Measurements from ENCODE around the gene IGF2BP2. TPM values are rescaled to one million over a fixed set of nuclear protein-coding genes. Genes with fewer than 3 reads are reported as not detected.

The IGF2BP2 gene
- total RNA-seq, 1 donor from 2014 or later: 19.4 TPM

DNA sequence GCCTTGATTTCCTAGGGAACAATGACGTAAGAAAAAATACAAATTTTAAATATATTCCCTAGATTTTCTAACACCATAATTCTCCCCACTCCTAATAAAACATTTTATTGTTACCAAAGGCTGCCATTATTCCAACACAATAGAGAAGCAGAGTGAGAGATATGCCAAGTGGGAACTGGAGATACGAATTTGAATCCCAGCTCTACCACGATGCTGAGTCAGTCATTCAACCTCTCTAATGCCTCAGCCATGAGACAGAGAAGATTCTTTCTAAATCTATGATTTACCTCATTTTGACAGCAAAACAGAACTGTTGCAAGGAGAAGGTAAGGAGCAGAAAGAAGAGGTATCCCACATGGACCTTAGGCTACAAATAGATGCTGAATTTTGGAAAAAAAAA, 112.5 kb downstream of the IGF2BP2 start:
- Histone ChIP-seq H3K27ac (no peak overlapping the region), H3K4me3 (no peak overlapping the region), H3K4me1 (peaks cover 27% of the 10 kb centered on the region), H3K36me3 (no peaks in the 10 kb centered on the region), H3K9me3 (no peaks in the 10 kb centered on the region), H3K27me3 (ENCODE audit: low read depth) (no peaks in the 10 kb centered on the region)
- DNase-seq: no peak
- intact Hi-C loops (cut with DNase I): no loop called here
- ATAC-seq: no peak
- TF ChIP-seq, protein P1, sequence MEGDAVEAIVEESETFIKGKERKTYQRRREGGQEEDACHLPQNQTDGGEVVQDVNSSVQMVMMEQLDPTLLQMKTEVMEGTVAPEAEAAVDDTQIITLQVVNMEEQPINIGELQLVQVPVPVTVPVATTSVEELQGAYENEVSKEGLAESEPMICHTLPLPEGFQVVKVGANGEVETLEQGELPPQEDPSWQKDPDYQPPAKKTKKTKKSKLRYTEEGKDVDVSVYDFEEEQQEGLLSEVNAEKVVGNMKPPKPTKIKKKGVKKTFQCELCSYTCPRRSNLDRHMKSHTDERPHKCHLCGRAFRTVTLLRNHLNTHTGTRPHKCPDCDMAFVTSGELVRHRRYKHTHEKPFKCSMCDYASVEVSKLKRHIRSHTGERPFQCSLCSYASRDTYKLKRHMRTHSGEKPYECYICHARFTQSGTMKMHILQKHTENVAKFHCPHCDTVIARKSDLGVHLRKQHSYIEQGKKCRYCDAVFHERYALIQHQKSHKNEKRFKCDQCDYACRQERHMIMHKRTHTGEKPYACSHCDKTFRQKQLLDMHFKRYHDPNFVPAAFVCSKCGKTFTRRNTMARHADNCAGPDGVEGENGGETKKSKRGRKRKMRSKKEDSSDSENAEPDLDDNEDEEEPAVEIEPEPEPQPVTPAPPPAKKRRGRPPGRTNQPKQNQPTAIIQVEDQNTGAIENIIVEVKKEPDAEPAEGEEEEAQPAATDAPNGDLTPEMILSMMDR (IDR thresholded peaks at IDR 0.05): no peak

DNA sequence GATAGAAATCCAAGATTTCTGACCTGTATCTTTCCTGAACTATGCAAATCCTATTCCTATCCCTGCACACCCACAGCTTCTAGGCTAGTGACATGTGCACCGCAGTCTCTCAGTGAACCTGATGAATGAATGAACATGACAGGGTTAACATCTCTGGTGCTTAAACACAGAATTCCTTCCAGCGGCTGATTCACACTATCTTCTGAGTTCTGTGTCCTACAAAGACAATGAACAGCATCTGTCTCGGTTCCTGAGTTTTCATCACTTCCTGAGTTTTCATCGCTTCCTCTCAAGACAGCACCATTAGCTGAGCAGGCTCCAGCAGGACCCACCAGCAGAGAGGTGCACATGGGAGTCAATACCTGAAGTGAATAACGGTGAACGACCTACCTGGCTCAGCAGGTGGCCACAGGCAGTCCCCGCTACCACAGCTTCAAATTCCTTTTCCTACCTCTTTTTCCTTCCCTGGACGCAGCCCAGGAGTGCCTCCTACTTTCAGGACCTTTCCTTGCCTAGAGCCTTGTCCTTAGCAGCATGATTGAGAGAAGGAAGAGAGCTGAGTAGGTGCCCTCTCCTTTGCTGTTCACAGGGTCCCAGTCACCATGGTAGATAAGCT, 113.5 kb downstream of the IGF2BP2 start:
- TF ChIP-seq, protein P1 (IDR thresholded peaks at IDR 0.05): no peak
- ATAC-seq: no peak
- H3K4me3 ChIP-seq: no peak overlapping the region

DNA sequence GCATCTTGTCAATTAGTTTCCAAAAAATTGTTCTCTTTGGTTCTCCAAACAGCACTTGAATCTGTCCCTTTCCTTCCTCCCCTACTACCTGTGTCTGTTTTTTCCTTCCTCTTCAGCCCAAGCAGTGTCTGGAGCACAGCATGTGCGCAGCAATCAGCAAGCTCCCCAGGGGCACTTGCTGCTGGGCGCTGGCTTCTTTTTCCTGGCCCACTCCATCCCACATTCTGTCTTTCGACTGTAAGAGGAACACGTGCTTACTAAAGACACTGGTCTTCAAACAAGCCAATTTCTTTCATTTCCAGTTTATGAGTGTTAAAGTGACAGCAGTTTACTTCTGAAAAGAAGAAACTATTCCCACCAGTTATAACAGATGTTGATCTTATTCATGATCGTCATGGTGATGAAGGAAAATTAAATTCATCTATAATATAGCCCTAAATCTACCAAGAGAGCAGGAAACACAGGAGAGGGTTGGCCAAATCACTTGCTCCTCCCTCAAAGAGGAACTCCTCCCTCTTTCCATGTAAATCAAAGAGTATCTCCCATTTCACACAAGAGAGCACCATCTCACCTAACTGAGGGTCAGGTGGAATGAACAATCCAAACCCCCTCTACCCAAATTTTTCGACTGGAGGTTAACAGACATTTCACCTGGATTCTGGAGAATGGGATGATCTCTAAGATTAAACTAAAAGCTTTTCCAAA, 115.4 kb downstream of the IGF2BP2 start:
- intact Hi-C loops (cut with DNase I): no loop called here
- Histone ChIP-seq H3K27ac (no peak overlapping the region), H3K9me3 (no peaks in the 10 kb centered on the region), H3K27me3 (ENCODE audit: low read depth) (no peaks in the 10 kb centered on the region), H3K4me3 (no peak overlapping the region), H3K36me3 (no peaks in the 10 kb centered on the region), H3K4me1 (peaks cover 17% of the 10 kb centered on the region)
- TF ChIP-seq, protein P1 (IDR thresholded peaks at IDR 0.05): no peak
- ATAC-seq: no peak
- no peak for DNase-seq

More for the DNA sequence above, 113.5 kb downstream of the IGF2BP2 start:
- H3K27ac ChIP-seq: no peak overlapping the region
- H3K4me1 ChIP-seq: peaks cover 17% of the 10 kb centered on the region
- intact Hi-C loops (cut with DNase I): no loop called here
- no peaks in the 10 kb centered on the region for H3K36me3 ChIP-seq
- DNase-seq: no peak
- H3K9me3 ChIP-seq: no peaks in the 10 kb centered on the region
- H3K27me3 ChIP-seq (ENCODE audit: low read depth): no peaks in the 10 kb centered on the region

DNA sequence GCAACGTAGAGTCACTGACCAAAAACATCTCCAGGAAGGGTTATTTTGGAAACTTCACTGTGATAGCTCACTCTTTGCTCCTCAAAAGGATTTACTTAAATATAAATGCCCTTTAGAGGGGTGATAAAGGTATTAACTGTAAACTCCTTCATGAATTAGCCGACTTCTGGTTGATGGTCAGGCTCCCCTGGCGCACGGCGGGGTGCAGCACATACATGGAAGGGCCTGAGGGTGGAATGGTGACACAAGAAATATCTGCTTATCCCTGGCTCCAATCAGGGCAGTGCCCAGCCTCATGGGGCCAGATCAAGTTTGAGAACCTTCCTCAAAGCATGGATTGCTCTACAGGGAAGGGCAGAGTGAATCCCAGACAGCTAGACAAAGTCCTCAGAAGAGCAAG, 116.5 kb downstream of the IGF2BP2 start:
- intact Hi-C loops (cut with DNase I): no loop called here
- no peak for DNase-seq

DNA sequence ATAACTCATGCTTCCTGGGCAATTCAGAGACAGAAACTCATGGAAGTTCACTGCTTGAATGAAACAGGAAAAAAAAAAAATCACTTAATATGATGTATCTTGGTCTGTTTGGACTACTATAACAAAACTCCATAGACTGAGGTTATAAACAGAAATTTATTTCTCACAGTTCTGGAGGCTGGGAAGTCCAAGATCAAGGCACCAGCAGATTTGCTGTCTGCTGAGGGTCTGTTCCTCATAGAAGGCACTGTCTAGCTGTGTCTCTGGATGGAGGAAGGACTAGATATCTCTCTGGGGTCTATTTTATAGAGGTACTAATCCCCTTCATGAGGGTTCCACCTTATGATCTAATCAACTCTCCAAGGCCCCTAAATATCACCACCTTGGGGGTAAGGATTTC, 119.3 kb downstream of the IGF2BP2 start:
- intact Hi-C loops (cut with DNase I): no loop called here
- DNase-seq (no peak), ATAC-seq (no peak)
- Histone ChIP-seq H3K9me3 (no peaks in the 10 kb centered on the region), H3K36me3 (no peaks in the 10 kb centered on the region), H3K27ac (no peak overlapping the region), H3K4me1 (peaks cover 19% of the 10 kb centered on the region), H3K4me3 (no peak overlapping the region), H3K27me3 (ENCODE audit: low read depth) (no peaks in the 10 kb centered on the region)
- TF ChIP-seq, protein P1 (IDR thresholded peaks at IDR 0.05): no peak

More for the DNA sequence above, 116.5 kb downstream of the IGF2BP2 start:
- Histone ChIP-seq H3K9me3 (no peaks in the 10 kb centered on the region), H3K4me3 (no peak overlapping the region), H3K27ac (no peak overlapping the region), H3K36me3 (no peaks in the 10 kb centered on the region), H3K27me3 (ENCODE audit: low read depth) (no peaks in the 10 kb centered on the region), H3K4me1 (peaks cover 17% of the 10 kb centered on the region)
- TF ChIP-seq, protein P1 (IDR thresholded peaks at IDR 0.05): no peak
- no peak for ATAC-seq
